PC-3 (cell line): ENCODE results near the gene SQOR.

Experiments
- EZH2 ChIP-seq: fragments of 300-600 bp; sonication (generic); IDR thresholded peaks from one replicate; pipeline ENCODE4 v1.6.1; 2017; ENCODE audit warnings: antibody characterized with exemption, mild to moderate bottlenecking, low read length; ENCODE audit not compliant: unreplicated experiment
- TF ChIP-seq, protein P1 (sequence below): fragments of 300-600 bp; sonication (generic); conservative IDR thresholded peaks from 2 replicates; pipeline ENCODE4 v1.5.1; 2017; ENCODE audit warnings: antibody characterized with exemption, low read depth, mild to moderate bottlenecking, low read length

GRCh38 chr15:45594835-45595530 lies 39.8 kb upstream of the SQOR start:
- no peak for TF ChIP-seq EZH2
- TF ChIP-seq, protein P1, sequence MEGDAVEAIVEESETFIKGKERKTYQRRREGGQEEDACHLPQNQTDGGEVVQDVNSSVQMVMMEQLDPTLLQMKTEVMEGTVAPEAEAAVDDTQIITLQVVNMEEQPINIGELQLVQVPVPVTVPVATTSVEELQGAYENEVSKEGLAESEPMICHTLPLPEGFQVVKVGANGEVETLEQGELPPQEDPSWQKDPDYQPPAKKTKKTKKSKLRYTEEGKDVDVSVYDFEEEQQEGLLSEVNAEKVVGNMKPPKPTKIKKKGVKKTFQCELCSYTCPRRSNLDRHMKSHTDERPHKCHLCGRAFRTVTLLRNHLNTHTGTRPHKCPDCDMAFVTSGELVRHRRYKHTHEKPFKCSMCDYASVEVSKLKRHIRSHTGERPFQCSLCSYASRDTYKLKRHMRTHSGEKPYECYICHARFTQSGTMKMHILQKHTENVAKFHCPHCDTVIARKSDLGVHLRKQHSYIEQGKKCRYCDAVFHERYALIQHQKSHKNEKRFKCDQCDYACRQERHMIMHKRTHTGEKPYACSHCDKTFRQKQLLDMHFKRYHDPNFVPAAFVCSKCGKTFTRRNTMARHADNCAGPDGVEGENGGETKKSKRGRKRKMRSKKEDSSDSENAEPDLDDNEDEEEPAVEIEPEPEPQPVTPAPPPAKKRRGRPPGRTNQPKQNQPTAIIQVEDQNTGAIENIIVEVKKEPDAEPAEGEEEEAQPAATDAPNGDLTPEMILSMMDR = no peak
